Measurements from ENCODE around the gene INTS11. TPM values are rescaled to one million over a fixed set of nuclear protein-coding genes. Genes with fewer than 3 reads are reported as not detected.

INTS11 gene
- total and polyA plus RNA-seq, 2 of the 13 experiments (the other 11 are each of a cell fraction or from before 2014, with no cell fraction given), result 52.8 to 94.8 TPM

DNA sequence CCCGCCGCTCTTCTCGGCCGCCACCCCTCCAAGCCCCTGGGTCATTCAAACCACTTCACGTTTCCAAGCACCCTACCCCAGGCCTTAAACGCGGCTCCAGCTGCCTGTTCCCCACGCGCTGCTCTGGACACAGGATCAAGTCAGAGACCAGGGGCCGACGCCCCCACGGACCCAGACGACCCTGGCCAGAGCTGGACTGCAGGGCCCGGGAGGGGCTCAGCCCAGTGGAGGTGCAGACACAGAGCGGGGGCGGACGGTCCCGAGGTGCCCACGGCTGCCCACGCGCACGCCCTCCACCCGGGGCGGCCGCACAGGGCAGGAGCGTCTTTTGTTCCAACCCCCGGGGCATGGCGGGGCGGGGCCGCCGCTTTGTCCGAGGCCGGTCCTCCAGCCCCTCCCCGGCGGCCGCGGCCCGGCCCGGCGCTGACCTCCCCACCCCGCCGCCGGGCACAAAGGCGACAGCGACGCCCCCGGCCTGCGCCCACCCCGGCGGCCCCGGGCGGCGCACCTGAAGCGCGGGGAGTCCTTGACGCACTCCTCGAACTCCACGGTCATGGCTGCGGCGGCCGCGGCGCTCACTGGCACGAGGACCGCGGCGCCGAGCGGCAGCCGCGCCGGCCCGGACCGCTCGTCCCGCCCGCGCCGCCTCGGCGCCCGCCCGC lies 17.1 kb downstream of the INTS11 start (continued):
- TF ChIP-seq, protein P1, sequence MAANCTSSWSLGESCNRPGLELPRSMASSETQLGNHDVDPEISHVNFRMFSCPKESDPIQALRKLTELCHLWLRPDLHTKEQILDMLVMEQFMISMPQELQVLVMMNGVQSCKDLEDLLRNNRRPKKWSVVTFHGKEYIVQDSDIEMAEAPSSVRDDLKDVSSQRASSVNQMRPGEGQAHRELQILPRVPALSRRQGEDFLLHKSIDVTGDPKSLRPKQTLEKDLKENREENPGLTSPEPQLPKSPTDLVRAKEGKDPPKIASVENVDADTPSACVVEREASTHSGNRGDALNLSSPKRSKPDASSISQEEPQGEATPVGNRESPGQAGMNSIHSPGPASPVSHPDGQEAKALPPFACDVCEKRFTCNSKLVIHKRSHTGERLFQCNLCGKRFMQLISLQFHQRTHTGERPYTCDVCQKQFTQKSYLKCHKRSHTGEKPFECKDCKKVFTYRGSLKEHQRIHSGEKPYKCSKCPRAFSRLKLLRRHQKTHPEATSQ (CRISPR knock-in tag; IDR thresholded peaks at IDR 0.05; ENCODE audit: borderline replicate concordance), result no peak
- TF ChIP-seq HDAC6 (IDR thresholded peaks at IDR 0.05; ENCODE audit: low read depth, low read length) (no peak), ZNF101 (CRISPR knock-in tag; IDR thresholded peaks at IDR 0.05; ENCODE audit: borderline replicate concordance, low read depth) (no peak), ZNF292 (CRISPR knock-in tag; IDR thresholded peaks at IDR 0.05; ENCODE audit: borderline replicate concordance, low read depth) (no peak), CENPT (CRISPR knock-in tag; IDR thresholded peaks at IDR 0.05; ENCODE audit: low read depth) (peak; percentile 23; the same call in 1 of the 2 replicates), AHR (CRISPR knock-in tag; IDR thresholded peaks at IDR 0.05) (no peak), ARNT (IDR thresholded peaks at IDR 0.05) (no peak), ZNF83 (CRISPR knock-in tag; IDR thresholded peaks at IDR 0.05; ENCODE audit: borderline replicate concordance) (no peak), BCL6 (CRISPR knock-in tag; IDR thresholded peaks at IDR 0.05) (no peak), AGO2 (optimal IDR thresholded peaks at IDR 0.05; ENCODE audit: low read depth, low read length) (peak; percentile 76), ZFP36L2 (CRISPR knock-in tag; IDR thresholded peaks at IDR 0.05) (no peak), ISL2 (CRISPR knock-in tag; IDR thresholded peaks at IDR 0.05) (no peak), ZNF644 (CRISPR knock-in tag; IDR thresholded peaks at IDR 0.05; ENCODE audit: low read depth) (no peak), ZSCAN12 (CRISPR knock-in tag; IDR thresholded peaks at IDR 0.05) (no peak), FOXK2 (IDR thresholded peaks at IDR 0.05) (no peak), POLR2G (IDR thresholded peaks at IDR 0.05; ENCODE audit: low read depth, low read length) (no peak), HMG20A (CRISPR knock-in tag; IDR thresholded peaks at IDR 0.05; ENCODE audit: borderline replicate concordance) (no peak), ELF3 (CRISPR knock-in tag; IDR thresholded peaks at IDR 0.05) (no peak)
- TF ChIP-seq, protein P2, sequence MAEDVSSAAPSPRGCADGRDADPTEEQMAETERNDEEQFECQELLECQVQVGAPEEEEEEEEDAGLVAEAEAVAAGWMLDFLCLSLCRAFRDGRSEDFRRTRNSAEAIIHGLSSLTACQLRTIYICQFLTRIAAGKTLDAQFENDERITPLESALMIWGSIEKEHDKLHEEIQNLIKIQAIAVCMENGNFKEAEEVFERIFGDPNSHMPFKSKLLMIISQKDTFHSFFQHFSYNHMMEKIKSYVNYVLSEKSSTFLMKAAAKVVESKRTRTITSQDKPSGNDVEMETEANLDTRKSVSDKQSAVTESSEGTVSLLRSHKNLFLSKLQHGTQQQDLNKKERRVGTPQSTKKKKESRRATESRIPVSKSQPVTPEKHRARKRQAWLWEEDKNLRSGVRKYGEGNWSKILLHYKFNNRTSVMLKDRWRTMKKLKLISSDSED (CRISPR knock-in tag; IDR thresholded peaks at IDR 0.05), result no peak
- TF ChIP-seq, protein P3, sequence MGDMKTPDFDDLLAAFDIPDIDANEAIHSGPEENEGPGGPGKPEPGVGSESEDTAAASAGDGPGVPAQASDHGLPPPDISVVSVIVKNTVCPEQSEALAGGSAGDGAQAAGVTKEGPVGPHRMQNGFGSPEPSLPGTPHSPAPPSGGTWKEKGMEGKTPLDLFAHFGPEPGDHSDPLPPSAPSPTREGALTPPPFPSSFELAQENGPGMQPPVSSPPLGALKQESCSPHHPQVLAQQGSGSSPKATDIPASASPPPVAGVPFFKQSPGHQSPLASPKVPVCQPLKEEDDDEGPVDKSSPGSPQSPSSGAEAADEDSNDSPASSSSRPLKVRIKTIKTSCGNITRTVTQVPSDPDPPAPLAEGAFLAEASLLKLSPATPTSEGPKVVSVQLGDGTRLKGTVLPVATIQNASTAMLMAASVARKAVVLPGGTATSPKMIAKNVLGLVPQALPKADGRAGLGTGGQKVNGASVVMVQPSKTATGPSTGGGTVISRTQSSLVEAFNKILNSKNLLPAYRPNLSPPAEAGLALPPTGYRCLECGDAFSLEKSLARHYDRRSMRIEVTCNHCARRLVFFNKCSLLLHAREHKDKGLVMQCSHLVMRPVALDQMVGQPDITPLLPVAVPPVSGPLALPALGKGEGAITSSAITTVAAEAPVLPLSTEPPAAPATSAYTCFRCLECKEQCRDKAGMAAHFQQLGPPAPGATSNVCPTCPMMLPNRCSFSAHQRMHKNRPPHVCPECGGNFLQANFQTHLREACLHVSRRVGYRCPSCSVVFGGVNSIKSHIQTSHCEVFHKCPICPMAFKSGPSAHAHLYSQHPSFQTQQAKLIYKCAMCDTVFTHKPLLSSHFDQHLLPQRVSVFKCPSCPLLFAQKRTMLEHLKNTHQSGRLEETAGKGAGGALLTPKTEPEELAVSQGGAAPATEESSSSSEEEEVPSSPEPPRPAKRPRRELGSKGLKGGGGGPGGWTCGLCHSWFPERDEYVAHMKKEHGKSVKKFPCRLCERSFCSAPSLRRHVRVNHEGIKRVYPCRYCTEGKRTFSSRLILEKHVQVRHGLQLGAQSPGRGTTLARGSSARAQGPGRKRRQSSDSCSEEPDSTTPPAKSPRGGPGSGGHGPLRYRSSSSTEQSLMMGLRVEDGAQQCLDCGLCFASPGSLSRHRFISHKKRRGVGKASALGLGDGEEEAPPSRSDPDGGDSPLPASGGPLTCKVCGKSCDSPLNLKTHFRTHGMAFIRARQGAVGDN (CRISPR knock-in tag; IDR thresholded peaks at IDR 0.05), result no peak
- TF ChIP-seq, protein P4, sequence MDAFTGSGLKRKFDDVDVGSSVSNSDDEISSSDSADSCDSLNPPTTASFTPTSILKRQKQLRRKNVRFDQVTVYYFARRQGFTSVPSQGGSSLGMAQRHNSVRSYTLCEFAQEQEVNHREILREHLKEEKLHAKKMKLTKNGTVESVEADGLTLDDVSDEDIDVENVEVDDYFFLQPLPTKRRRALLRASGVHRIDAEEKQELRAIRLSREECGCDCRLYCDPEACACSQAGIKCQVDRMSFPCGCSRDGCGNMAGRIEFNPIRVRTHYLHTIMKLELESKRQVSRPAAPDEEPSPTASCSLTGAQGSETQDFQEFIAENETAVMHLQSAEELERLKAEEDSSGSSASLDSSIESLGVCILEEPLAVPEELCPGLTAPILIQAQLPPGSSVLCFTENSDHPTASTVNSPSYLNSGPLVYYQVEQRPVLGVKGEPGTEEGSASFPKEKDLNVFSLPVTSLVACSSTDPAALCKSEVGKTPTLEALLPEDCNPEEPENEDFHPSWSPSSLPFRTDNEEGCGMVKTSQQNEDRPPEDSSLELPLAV (CRISPR knock-in tag; conservative IDR thresholded peaks at IDR 0.05; ENCODE audit: low read depth), result 0 out of 2 replicates have a peak, but pooled peaks have one; percentile 5
- TF ChIP-seq, protein P5, sequence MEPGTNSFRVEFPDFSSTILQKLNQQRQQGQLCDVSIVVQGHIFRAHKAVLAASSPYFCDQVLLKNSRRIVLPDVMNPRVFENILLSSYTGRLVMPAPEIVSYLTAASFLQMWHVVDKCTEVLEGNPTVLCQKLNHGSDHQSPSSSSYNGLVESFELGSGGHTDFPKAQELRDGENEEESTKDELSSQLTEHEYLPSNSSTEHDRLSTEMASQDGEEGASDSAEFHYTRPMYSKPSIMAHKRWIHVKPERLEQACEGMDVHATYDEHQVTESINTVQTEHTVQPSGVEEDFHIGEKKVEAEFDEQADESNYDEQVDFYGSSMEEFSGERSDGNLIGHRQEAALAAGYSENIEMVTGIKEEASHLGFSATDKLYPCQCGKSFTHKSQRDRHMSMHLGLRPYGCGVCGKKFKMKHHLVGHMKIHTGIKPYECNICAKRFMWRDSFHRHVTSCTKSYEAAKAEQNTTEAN (CRISPR knock-in tag; conservative IDR thresholded peaks at IDR 0.05), result 0 out of 2 replicates have a peak, but pooled peaks have one; percentile 8
